Skeletal muscle tissue (tissue), 4 donors: ENCODE results near the gene SLC25A22. TPM values are rescaled to one million over a fixed set of nuclear protein-coding genes. Genes with fewer than 3 reads are reported as not detected.
A peak's percentile ranks its signal among the peaks of the same experiment; 100 is the strongest.

Experiments used
- H3K27ac ChIP-seq: one replicate; pipeline ENCODE4 v1.7.0; 2013; ENCODE audit warnings: mild to moderate bottlenecking, low read depth, low read length, inconsistent platforms
- H3K27me3 ChIP-seq, 3 donors: one replicate each; pipeline ENCODE4 v1.7.0; 2013; ENCODE audit warnings: low read length in 3 of 3; ENCODE audit not compliant: control insufficient read depth in 3 of 3, insufficient read depth in 3 of 3
- H3K36me3 ChIP-seq, 3 donors: one replicate each; pipeline ENCODE4 v1.7.0; 2013; ENCODE audit warnings: low read length in 3 of 3; ENCODE audit not compliant: control insufficient read depth in 3 of 3, insufficient read depth in 3 of 3
- H3K4me1 ChIP-seq, 3 donors: one replicate each; pipeline ENCODE4 v1.7.0; 2013; ENCODE audit warnings: low read length in 3 of 3, mild to moderate bottlenecking in 3 of 3; ENCODE audit not compliant: control insufficient read depth in 3 of 3, insufficient read depth in 3 of 3
- H3K4me3 ChIP-seq, 3 donors: one replicate each; pipeline ENCODE4 v1.7.0; 2013; ENCODE audit warnings: low read length in 3 of 3
- H3K9ac ChIP-seq, 3 donors: one replicate each; pipeline ENCODE4 v1.7.0; 2013; ENCODE audit warnings: low read length in 3 of 3, mild to moderate bottlenecking in 3 of 3, moderate library complexity in 2 of 3, low read depth in 1 of 3
- H3K9me3 ChIP-seq, 3 donors: one replicate each; pipeline ENCODE4 v1.7.0; 2013; ENCODE audit warnings: low read length in 3 of 3; ENCODE audit not compliant: control insufficient read depth in 3 of 3
- total RNA-seq: library from RNA; depleted of rRNA; stranded (reverse); fragments of >200 nt; gene quantifications from one replicate; pipeline ENCODE4 v1.2.3, GENCODE V29; 2014
- donor health status: Osteomylitis.

SLC25A22 gene
- total RNA-seq, 1 donor from 2014 or later, result 2.6 TPM

DNA sequence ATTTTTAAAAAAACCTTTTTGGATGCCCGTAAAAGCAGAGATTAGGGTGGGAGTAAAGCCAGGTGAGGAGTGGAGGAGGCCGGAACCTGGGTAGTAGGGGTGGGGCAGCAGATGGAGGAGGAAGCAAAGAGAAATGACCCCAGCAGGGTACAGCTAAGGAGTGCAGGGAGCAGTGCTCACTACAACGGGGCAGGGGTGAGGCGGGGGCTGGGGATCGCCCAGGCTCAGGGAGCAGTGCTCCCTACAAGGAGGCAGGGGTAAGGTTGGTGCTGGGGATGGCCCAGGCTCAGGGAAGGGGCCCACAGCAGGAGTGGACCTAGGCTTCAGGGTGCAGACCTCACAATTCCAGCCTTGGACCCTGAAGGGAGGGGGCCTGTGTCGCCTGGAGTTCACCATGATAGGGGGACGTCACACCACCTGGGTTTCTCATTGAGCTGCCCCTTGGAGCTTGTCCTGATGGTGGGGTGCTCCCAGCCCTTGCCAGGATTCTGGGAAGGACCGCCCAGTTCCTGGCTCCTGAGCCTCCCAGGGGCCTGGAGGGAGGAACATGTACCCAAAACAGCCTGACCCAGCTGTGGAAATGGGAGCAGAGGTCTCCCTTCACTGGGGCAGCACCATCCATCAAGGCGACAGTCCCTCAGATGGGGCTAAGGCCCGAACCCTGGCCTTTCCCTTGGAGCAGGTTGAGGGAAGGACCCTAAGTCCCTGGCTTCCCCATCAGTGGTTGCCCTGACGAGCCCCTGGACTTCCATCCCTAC, 17.8 kb upstream of the SLC25A22 start:
- peaks cover 26 to 31% (median 27%) of the 10 kb centered on the region in 3 donors for H3K36me3 ChIP-seq
- no peak overlapping the region for H3K27ac ChIP-seq
- H3K9ac ChIP-seq, result no peak overlapping the region
- H3K4me1 ChIP-seq, result peaks cover 32 to 38% (median 35%) of the 10 kb centered on the region in 3 donors
- H3K4me3 ChIP-seq, result no peak overlapping the region
- no peaks in the 10 kb centered on the region for H3K27me3 ChIP-seq
- no peaks in the 10 kb centered on the region for H3K9me3 ChIP-seq

DNA sequence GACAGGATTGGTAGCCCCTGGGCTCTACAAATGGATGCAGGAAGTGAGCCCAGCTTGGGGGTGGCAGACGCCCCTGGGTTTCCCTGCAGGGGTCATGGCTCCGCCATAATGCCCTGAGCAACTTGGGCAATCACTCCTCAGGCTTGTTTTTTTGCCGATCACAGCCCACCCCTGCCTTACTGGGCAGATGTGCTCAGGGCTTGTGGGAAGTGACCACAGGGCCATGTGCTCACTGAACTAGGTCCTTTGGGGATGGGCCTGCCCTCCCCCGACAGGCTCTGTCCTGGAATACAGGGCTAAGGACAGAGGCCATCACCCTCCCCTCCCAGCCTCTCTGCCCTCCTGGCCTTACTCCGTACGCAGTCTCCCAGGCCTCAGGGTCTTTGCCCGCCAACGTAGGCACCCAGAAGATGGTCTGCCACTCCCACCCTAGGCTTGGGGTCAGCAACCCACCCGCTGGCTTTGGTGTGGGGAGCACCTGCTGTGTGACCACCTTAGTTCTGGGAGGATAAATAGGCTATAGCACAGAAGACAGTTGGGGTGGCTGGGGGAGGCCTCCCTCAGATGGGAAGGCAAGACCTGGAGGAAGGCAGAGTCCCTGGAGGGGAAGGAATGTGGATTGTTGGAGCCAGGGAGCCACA, 15.5 kb upstream of the SLC25A22 start:
- Histone ChIP-seq H3K27ac (no peak overlapping the region), H3K4me3 (no peak overlapping the region), H3K36me3 (peaks cover 26 to 31% (median 27%) of the 10 kb centered on the region in 3 donors)

DNA sequence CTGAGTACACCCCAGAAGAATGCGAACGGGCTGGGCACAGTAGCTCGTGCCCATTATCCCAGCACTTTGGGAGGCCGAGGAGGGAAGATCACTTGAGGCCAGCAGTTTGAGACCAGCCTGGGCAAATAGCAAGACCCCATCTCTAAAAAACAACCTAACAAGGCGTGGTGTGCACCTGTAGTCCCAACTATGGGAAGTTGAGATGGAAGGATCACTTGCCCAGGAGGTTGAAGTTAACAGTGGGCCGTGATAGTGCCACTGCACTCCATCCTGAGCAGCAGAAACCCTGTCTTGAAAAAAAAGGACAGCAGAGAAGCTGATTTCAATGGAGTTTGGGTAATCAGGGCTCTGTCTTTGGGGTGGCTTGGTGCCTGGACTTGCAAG, 15.0 kb upstream of the SLC25A22 start:
- Histone ChIP-seq H3K27me3 (no peaks in the 10 kb centered on the region), H3K9me3 (no peaks in the 10 kb centered on the region), H3K4me3 (no peak overlapping the region), H3K4me1 (peaks cover 29 to 43% (median 35%) of the 10 kb centered on the region in 3 donors), H3K27ac (no peak overlapping the region), H3K36me3 (peaks cover 26 to 31% (median 27%) of the 10 kb centered on the region in 3 donors), H3K9ac (peak overlapping the region in 1 of 3 donors; percentile 33)

More for the DNA sequence above, 15.5 kb upstream of the SLC25A22 start:
- H3K4me1 ChIP-seq, result peaks cover 28 to 43% (median 32%) of the 10 kb centered on the region in 3 donors
- no peaks in the 10 kb centered on the region for H3K27me3 ChIP-seq
- no peaks in the 10 kb centered on the region for H3K9me3 ChIP-seq
- peak overlapping the region in 1 of 3 donors; percentile 25 for H3K9ac ChIP-seq

GRCh38 chr11:812390-812789, 14.3 kb upstream of the SLC25A22 start:
- peak overlapping the region; percentile 38 for H3K27ac ChIP-seq

DNA sequence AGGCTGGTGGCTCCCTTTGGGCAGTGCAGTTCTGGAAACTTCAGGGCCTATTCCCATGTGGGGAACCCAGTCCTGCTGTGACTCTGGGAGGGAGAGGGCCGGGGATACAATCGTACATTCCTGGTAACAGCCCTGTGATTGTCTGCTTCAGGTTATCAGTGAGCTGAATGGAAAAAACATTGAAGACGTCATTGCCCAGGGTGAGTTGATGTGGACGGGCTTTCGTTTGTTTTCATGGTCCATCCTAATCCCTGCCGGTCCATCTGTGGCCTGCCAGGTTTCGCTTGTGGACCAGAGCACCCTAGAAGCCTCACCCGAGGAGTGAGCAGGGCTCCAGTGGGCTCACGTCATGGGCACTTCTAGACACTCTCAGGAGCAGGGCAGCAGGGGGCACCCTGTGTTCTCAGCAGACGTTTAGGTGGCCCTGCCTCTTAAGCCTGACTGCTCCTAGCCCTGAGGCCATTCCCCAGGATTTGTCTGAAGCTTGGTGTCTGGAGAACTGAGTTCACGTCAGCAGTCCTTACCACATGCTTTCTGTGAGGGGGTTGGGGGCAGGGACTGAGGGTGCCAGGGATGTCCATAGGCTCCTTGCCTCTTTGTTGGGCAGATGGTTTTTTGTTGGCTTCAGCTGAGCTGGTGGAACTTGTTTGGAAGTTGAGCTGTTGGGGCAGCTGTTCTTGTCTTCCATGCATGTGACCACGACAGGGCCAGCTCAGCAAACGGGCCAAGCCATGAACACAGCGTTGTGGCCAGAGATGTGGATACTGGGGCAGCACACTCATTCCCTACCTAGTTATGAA, 13.6 kb upstream of the SLC25A22 start:
- Histone ChIP-seq H3K4me1 (peaks cover 29 to 43% (median 35%) of the 10 kb centered on the region in 3 donors), H3K27me3 (no peaks in the 10 kb centered on the region), H3K9ac (peak overlapping the region in 2 of 3 donors; percentile 99), H3K4me3 (peak overlapping the region; percentile 41 to 94 (median 88)), H3K36me3 (peaks cover 26 to 31% (median 27%) of the 10 kb centered on the region in 3 donors), H3K27ac (peak overlapping the region; percentile 78), H3K9me3 (no peaks in the 10 kb centered on the region)

More at GRCh38 chr11:812390-812789, 14.3 kb upstream of the SLC25A22 start:
- Histone ChIP-seq H3K36me3 (peaks cover 26 to 31% (median 27%) of the 10 kb centered on the region in 3 donors), H3K27me3 (no peaks in the 10 kb centered on the region), H3K9ac (peak overlapping the region in 2 of 3 donors; percentile 22 to 99), H3K4me1 (peaks cover 29 to 43% (median 35%) of the 10 kb centered on the region in 3 donors), H3K4me3 (no peak overlapping the region), H3K9me3 (no peaks in the 10 kb centered on the region)

DNA sequence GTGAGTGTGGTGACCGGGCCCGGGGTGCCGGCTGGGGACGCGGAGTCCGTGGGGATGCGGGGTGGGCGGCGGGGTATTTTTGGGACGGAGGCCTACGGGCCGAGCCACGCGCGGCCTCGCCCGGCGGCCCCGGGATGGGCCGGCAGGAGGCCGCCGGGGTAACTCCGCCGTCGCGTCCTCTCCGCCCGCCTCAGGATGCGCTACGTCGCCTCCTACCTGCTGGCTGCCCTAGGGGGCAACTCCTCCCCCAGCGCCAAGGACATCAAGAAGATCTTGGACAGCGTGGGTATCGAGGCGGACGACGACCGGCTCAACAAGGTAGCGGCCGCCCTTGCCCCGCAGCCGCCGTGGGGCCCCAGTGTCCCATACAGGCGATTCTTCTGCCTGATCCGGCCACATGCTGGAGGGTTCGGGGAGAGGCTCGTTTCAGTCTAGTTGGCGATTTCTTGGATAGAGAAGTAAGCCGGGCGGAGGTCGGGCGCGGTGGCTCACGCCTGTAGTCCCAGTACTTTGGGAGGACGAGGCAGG, 12.0 kb upstream of the SLC25A22 start:
- H3K9me3 ChIP-seq, result no peaks in the 10 kb centered on the region
- no peaks in the 10 kb centered on the region for H3K27me3 ChIP-seq
- H3K4me3 ChIP-seq, result peak overlapping the region; percentile 88 to 99 (median 94)
- H3K27ac ChIP-seq, result peak overlapping the region; percentile 98
- H3K36me3 ChIP-seq, result peaks cover 26 to 31% (median 27%) of the 10 kb centered on the region in 3 donors
- peak overlapping the region; percentile 99 to 100 (median 99) for H3K9ac ChIP-seq
- peaks cover 33 to 43% (median 38%) of the 10 kb centered on the region in 3 donors for H3K4me1 ChIP-seq

DNA sequence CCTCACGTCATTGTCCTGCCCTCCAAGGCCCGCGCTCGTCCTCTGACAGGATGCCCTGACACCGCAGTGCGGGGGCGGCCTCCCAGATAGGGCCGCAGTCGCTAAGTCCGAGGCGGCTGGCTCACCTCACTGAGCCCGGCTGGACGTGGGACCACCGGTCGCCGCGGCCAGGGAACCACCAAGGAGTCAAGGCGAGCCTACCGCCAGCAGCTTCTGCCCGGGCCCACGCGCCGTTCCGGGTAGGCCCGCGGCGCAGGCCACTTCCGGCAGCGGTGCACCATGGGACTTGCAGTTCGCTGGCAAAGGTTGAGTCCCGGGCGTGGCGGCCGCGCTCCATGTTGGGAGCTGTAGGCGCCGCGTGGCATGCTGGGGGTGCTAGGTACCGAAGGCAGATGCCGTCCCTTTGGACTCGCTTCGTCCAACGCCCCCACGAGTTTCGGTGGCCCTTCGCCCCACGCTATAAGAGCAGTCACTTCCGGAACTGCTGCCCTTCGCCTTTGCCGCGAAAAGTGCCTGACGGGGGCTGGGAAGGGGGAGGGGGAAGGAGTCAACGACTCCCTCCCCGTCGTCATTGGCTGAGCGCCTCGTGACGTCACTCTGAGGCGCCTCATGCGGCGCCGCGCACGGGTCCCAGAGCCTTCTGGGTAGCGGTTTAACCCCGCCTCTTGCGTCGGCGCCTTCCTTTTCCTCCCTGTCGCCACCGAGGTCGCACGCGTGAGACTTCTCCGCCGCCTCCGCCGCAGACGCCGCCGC, 11.4 kb upstream of the SLC25A22 start, which contains the start of gene RPLP2:
RPLP2 (plus strand) TSS at position 681 of the 753 bp plus-strand sequence. CDS start 268 bp downstream, outside the sequence.
- H3K4me1 ChIP-seq, result peaks cover 37 to 47% (median 42%) of the 10 kb centered on the region in 3 donors
- peak within 1 kb of the TSS; percentile 98 for H3K27ac ChIP-seq
- H3K9me3 ChIP-seq, result no peaks in the 10 kb centered on the region
- no peaks in the 10 kb centered on the region for H3K27me3 ChIP-seq
- peak within 1 kb of the TSS; percentile 99 to 100 (median 99) for H3K9ac ChIP-seq
- H3K36me3 ChIP-seq, result peaks cover 26 to 28% (median 27%) of the 10 kb centered on the region in 3 donors
- H3K4me3 ChIP-seq, result peak within 1 kb of the TSS; percentile 88 to 99 (median 94)

- peak overlapping the region; percentile 98 for H3K27ac ChIP-seq
- H3K36me3 ChIP-seq, result peaks cover 25% of the 10 kb centered on the region in 3 donors
- H3K9ac ChIP-seq, result peak overlapping the region; percentile 99 to 100 (median 99)
- no peaks in the 10 kb centered on the region for H3K27me3 ChIP-seq
- H3K9me3 ChIP-seq, result no peaks in the 10 kb centered on the region
- peaks cover 45 to 55% (median 50%) of the 10 kb centered on the region in 3 donors for H3K4me1 ChIP-seq
- H3K4me3 ChIP-seq, result peak overlapping the region; percentile 88 to 99 (median 94)
Measured at GRCh38 chr11:808427-809286, 10.6 kb upstream of the SLC25A22 start.
